ENCODE data around the gene EMC10. TPM values are rescaled to one million over a fixed set of nuclear protein-coding genes. Genes with fewer than 3 reads are reported as not detected.

EMC10 gene
- total RNA-seq, 2 donors from 2014 or later: 135 to 286 TPM

DNA sequence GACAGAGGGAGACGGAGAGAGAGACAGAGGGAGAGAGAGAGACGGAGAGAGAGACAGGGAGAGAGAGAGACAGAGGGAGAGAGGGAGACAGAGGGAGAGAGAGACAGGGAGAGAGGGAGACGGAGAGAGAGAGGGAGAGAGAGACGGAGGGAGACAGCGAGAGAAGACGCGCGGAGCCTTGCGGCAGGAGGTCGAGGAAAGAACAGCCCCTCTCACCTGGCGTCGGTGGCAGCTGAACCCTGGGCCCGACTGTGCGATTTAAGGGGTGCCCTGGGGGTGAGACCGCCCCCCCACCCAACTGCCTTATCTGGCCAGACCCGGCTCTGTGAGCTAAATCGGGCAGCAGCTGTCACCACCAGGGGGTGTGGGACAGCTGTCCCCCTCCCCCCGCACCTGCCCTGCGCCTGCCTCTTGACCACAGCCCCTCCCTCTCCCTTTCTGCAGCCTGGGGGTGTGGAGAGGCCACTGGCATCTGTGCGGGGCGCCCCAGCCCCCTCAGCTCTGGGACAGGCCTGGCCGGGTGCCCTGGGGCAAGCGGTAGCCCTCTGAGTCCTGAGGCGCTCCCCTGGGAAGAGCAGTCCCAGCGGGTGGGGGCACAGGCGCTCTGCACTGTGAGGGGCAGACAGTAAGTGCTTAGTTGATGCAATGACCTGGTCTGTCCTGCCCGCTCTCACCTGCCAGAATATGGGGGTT lies 23.9 kb downstream of the EMC10 start:
- WGBS: 45% methylated on average over 25 of the region's 27 CpGs

GRCh38 chr19:50500753-50501151 lies 24.4 kb downstream of the EMC10 start:
- Histone ChIP-seq H3K4me1 (replicated peaks) (no peaks in the 10 kb centered on the region), H3K36me3 (no peaks in the 10 kb centered on the region), H3K27ac (no peak overlapping the region), H3K27me3 (replicated peaks; ENCODE audit: insufficient read depth) (no peaks in the 10 kb centered on the region), H3K9me3 (no peaks in the 10 kb centered on the region), H3K4me3 (no peak overlapping the region)
- WGBS: 61% methylated on average over 9 of the region's 10 CpGs
- TF ChIP-seq POLR2AphosphoS5 (IDR thresholded peaks at IDR 0.05): no peak
- TF ChIP-seq POLR2A (IDR thresholded peaks at IDR 0.05): no peak
- no peak for TF ChIP-seq CTCF (IDR thresholded peaks at IDR 0.05)
- no peak for DNase-seq (ENCODE audit: low spot score)
- intact Hi-C loops (cut with DNase I): no loop called here

More for the DNA sequence above, 23.9 kb downstream of the EMC10 start:
- Histone ChIP-seq H3K4me1 (replicated peaks) (no peaks in the 10 kb centered on the region), H3K27me3 (replicated peaks; ENCODE audit: insufficient read depth) (no peaks in the 10 kb centered on the region), H3K27ac (no peak overlapping the region), H3K9me3 (no peaks in the 10 kb centered on the region), H3K36me3 (no peaks in the 10 kb centered on the region), H3K4me3 (no peak overlapping the region)
- intact Hi-C loops (cut with DNase I): no loop called here
- no peak for DNase-seq (ENCODE audit: low spot score)
- TF ChIP-seq POLR2A (IDR thresholded peaks at IDR 0.05) (no peak), POLR2AphosphoS5 (IDR thresholded peaks at IDR 0.05) (no peak), CTCF (IDR thresholded peaks at IDR 0.05) (no peak)

DNA sequence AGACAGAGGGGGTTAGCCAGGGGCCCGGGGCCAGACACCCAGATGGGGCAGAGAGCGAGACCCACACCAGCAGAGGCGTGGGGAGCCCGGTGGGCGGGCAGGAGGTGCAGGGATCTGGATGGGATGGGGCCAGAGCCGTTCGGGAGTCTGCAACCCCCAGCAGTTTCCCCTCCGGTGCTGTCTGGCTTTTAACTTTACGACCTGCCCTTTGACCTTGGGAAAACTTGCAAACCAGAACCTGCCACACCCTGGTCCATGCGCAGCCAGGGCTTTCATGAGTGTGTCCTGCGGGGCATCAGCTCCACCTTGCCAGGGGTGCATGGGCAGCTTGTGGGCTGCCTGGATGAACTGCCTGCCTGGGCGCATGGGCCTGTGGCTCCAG lies 24.9 kb downstream of the EMC10 start:
- no peaks in the 10 kb centered on the region for H3K9me3 ChIP-seq
- DNase-seq (ENCODE audit: low spot score): no peak
- H3K4me1 ChIP-seq (replicated peaks): no peaks in the 10 kb centered on the region
- no peaks in the 10 kb centered on the region for H3K27me3 ChIP-seq (replicated peaks; ENCODE audit: insufficient read depth)
- no peak overlapping the region for H3K27ac ChIP-seq
- H3K36me3 ChIP-seq: no peaks in the 10 kb centered on the region
- H3K4me3 ChIP-seq: no peak overlapping the region
- 65% methylated on average over 12 of the region's 12 CpGs for WGBS
- TF ChIP-seq POLR2A (IDR thresholded peaks at IDR 0.05) (no peak), POLR2AphosphoS5 (IDR thresholded peaks at IDR 0.05) (no peak), CTCF (IDR thresholded peaks at IDR 0.05) (no peak)
- intact Hi-C loops (cut with DNase I): no loop called here

GRCh38 chr19:50501568-50502475 lies 25.5 kb downstream of the EMC10 start:
- intact Hi-C loops (cut with DNase I): no loop called here
- 58% methylated on average over 25 of the region's 25 CpGs for WGBS
- no peak for DNase-seq (ENCODE audit: low spot score)
- TF ChIP-seq POLR2A (IDR thresholded peaks at IDR 0.05) (no peak), CTCF (IDR thresholded peaks at IDR 0.05) (no peak), POLR2AphosphoS5 (IDR thresholded peaks at IDR 0.05) (no peak)
- Histone ChIP-seq H3K36me3 (no peaks in the 10 kb centered on the region), H3K4me3 (no peak overlapping the region), H3K9me3 (no peaks in the 10 kb centered on the region), H3K27me3 (replicated peaks; ENCODE audit: insufficient read depth) (no peaks in the 10 kb centered on the region), H3K4me1 (replicated peaks) (no peaks in the 10 kb centered on the region), H3K27ac (no peak overlapping the region)

All from prostate gland (tissue), 2 donors.